Upper lobe of right lung (tissue), 1 donor: ENCODE data around the gene SLC26A8. TPM values are rescaled to one million over a fixed set of nuclear protein-coding genes. Genes with fewer than 3 reads are reported as not detected.

Experiments
- ATAC-seq: fragments of 200-7000 bp; cut with Tn5 transposase; one replicate; pipeline ENCODE4 v1.9.1; 2020; ENCODE audit warnings: mild to moderate bottlenecking, moderate library complexity
- DNase-seq: peaks from one replicate; pipeline ENCODE4 v3.0.0-alpha.2; 2020
- H3K27ac ChIP-seq: fragments of 200-600 bp; one replicate; pipeline ENCODE4 v1.8.0; 2022
- H3K27me3 ChIP-seq: fragments of 200-600 bp; one replicate; pipeline ENCODE4 v1.8.0; 2022; ENCODE audit warnings: mild to moderate bottlenecking
- H3K36me3 ChIP-seq: fragments of 200-600 bp; one replicate; pipeline ENCODE4 v1.8.0; 2022
- H3K4me1 ChIP-seq: fragments of 200-600 bp; one replicate; pipeline ENCODE4 v1.8.0; 2022
- H3K4me3 ChIP-seq: fragments of 200-600 bp; one replicate; pipeline ENCODE4 v1.8.0; 2022; ENCODE audit warnings: mild to moderate bottlenecking
- H3K9me3 ChIP-seq: fragments of 200-600 bp; one replicate; pipeline ENCODE4 v1.8.0; 2022
- CTCF ChIP-seq: fragments of 200-600 bp; IDR thresholded peaks from one replicate; pipeline ENCODE4 v1.8.0; 2022; ENCODE audit warnings: antibody characterized with exemption
- intact Hi-C: fragments of 100-400 bp; cut with DNase I; formaldehyde crosslinking; loops from one replicate; pipeline ENCODE4 v1.11.0; 2022
- total RNA-seq: library from RNA; stranded (reverse); fragmentation: NEBNext Ultra II Directional; extraction: Animal tissue kit (Norgen Biotek cat#: 25700); gene quantifications from one replicate; pipeline ENCODE4 v1.2.1, GENCODE V29; 2021
- donor health status: DM: no; HTN: yes; CAD: no; lungs with severe emphysema.

SLC26A8 gene
- total RNA-seq, 1 donor from 2014 or later, result 0.52 TPM

GRCh38 chr6:36032261-36032660, 7.8 kb upstream of the SLC26A8 start:
- Histone ChIP-seq H3K27me3 (no peaks in the 10 kb centered on the region), H3K36me3 (peaks cover 5% of the 10 kb centered on the region), H3K27ac (no peak overlapping the region), H3K4me3 (no peak overlapping the region), H3K4me1 (peaks cover 73% of the 10 kb centered on the region), H3K9me3 (no peaks in the 10 kb centered on the region)
- TF ChIP-seq CTCF, result no peak
- ATAC-seq (no peak), DNase-seq (no peak)
- intact Hi-C loops, result no loop called here

- peak overlapping the region; percentile 95 for H3K27ac ChIP-seq
- no peak for ATAC-seq
- H3K36me3 ChIP-seq, result no peaks in the 10 kb centered on the region
- peak overlapping the region; percentile 98 for H3K4me3 ChIP-seq
- no peaks in the 10 kb centered on the region for H3K27me3 ChIP-seq
- no peaks in the 10 kb centered on the region for H3K9me3 ChIP-seq
- no peak for DNase-seq
- H3K4me1 ChIP-seq, result peaks cover 49% of the 10 kb centered on the region
- TF ChIP-seq CTCF, result no peak
- intact Hi-C loops, result loop anchor here (5.0 kb wide), 1 partner anchor 68 kb away; no protein-coding TSS in a partner anchor
Observed at GRCh38 chr6:36029464-36029863, 5.0 kb upstream of the SLC26A8 start.

- peak overlapping the region; percentile 98 for H3K4me3 ChIP-seq
- H3K9me3 ChIP-seq, result no peaks in the 10 kb centered on the region
- peaks cover 44% of the 10 kb centered on the region for H3K4me1 ChIP-seq
- no peaks in the 10 kb centered on the region for H3K36me3 ChIP-seq
- peak; percentile 79 for DNase-seq
- peak overlapping the region; percentile 95 for H3K27ac ChIP-seq
- peak; percentile 46 for ATAC-seq
- H3K27me3 ChIP-seq, result no peaks in the 10 kb centered on the region
- TF ChIP-seq CTCF, result no peak
- intact Hi-C loops, result loop anchor here (5.0 kb wide), 1 partner anchor 68 kb away; no protein-coding TSS in a partner anchor
Observed at GRCh38 chr6:36028877-36029324, 4.5 kb upstream of the SLC26A8 start.

GRCh38 chr6:36028088-36028876, 3.8 kb upstream of the SLC26A8 start:
- TF ChIP-seq CTCF, result no peak
- Histone ChIP-seq H3K4me3 (peak overlapping the region; percentile 98), H3K36me3 (no peaks in the 10 kb centered on the region), H3K4me1 (peaks cover 38% of the 10 kb centered on the region), H3K9me3 (no peaks in the 10 kb centered on the region), H3K27me3 (no peaks in the 10 kb centered on the region), H3K27ac (peak overlapping the region; percentile 95)
- peak; percentile 54 for ATAC-seq
- intact Hi-C loops, result loop anchor here (5.0 kb wide), 1 partner anchor 69 kb away; no protein-coding TSS in a partner anchor
- peak; percentile 78 for DNase-seq

- Histone ChIP-seq H3K27me3 (no peaks in the 10 kb centered on the region), H3K27ac (peak within 1 kb of the TSS; percentile 95), H3K4me3 (peak within 1 kb of the TSS; percentile 98), H3K36me3 (no peaks in the 10 kb centered on the region), H3K4me1 (peaks cover 31% of the 10 kb centered on the region), H3K9me3 (no peaks in the 10 kb centered on the region)
- DNase-seq (peak; percentile 99), ATAC-seq (peak; percentile 96)
- intact Hi-C loops, result loop anchor here (5.0 kb wide), 1 partner anchor 70 kb away; no protein-coding TSS in a partner anchor
- peak; percentile 88 for TF ChIP-seq CTCF
Observed at GRCh38 chr6:36027501-36028087, 3.2 kb upstream of the SLC26A8 start, which contains the start of gene MAPK14. Gene MAPK14, plus strand, starts transcription at chr6:36027808. Its CDS starts 350 bp downstream, at chr6:36028158.
